Measurements from ENCODE around the gene ANKRD33B. TPM values are rescaled to one million over a fixed set of nuclear protein-coding genes. Genes with fewer than 3 reads are reported as not detected.

ANKRD33B gene
- polyA plus RNA-seq, 1 donor (not counting 4 experiments of a cell fraction or from before 2014, with no cell fraction given), result 1.9 TPM

GRCh38 chr5:10677533-10677932 is 113.7 kb downstream of the ANKRD33B start:
- no peaks in the 10 kb centered on the region for H3K9me3 ChIP-seq (ENCODE audit: control insufficient read depth, low read depth, low read length)
- H3K9ac ChIP-seq (ENCODE audit: control insufficient read depth, extremely low read depth, insufficient read depth, low read length), result no peak overlapping the region
- no peaks in the 10 kb centered on the region for H3K79me2 ChIP-seq (ENCODE audit: control insufficient read depth, insufficient read depth, low read length)
- no peak overlapping the region for H3K4me2 ChIP-seq (ENCODE audit: control insufficient read depth, extremely low read depth, insufficient read depth, low read depth, low read length)
- DNase-seq (ENCODE audit: low read depth, low spot score) (no peak), FAIRE-seq (no peak)
- H3K9me1 ChIP-seq (ENCODE audit: control insufficient read depth, extremely low read depth, insufficient read depth, low read length), result no peaks in the 10 kb centered on the region
- no peak overlapping the region for H3K27ac ChIP-seq (ENCODE audit: control insufficient read depth, insufficient read depth, low read length)
- no peaks in the 10 kb centered on the region for H4K20me1 ChIP-seq (ENCODE audit: control insufficient read depth, extremely low read depth, insufficient read depth, low read length)
- no peak for TF ChIP-seq EZH2 (IDR thresholded peaks at IDR 0.05; ENCODE audit: low read length)
- no peak for TF ChIP-seq CTCF (optimal IDR thresholded peaks at IDR 0.05 in 1 of 3, IDR thresholded peaks at IDR 0.05 in 1 of 3, conservative IDR thresholded peaks at IDR 0.05 in 1 of 3; ENCODE audit: extremely low read depth in 1 of 3, insufficient read depth in 2 of 3, low read length in 3 of 3)
- H3K4me1 ChIP-seq (ENCODE audit: control insufficient read depth, extremely low read depth, insufficient read depth, low read length), result no peaks in the 10 kb centered on the region
- peaks cover 10 to 27% of the 10 kb centered on the region in 2 experiments for H3K36me3 ChIP-seq (ENCODE audit: control insufficient read depth in 2 of 2, extremely low read depth in 1 of 2, insufficient read depth in 2 of 2, low read length in 2 of 2)
- no peak overlapping the region for H2AFZ ChIP-seq (ENCODE audit: control insufficient read depth, low read length)
- dilution Hi-C loops (cut with MboI; ENCODE audit: extremely low pct_ligation_motif_present, low sequenced_read_pairs), result no loop called here
- H3K4me3 ChIP-seq (ENCODE audit: control insufficient read depth in 2 of 3, extremely low read depth in 1 of 3, insufficient read depth in 2 of 3, low read depth in 1 of 3, low read length in 3 of 3), result no peak overlapping the region
- H3K27me3 ChIP-seq (ENCODE audit: control insufficient read depth, extremely low read depth, insufficient read depth, low read length), result no peaks in the 10 kb centered on the region

- dilution Hi-C loops (cut with MboI; ENCODE audit: extremely low pct_ligation_motif_present, low sequenced_read_pairs), result no loop called here
Observed at GRCh38 chr5:10678244-10678643, 114.4 kb downstream of the ANKRD33B start.

More at GRCh38 chr5:10678244-10678643, 114.4 kb downstream of the ANKRD33B start:
- no peak overlapping the region for H3K4me3 ChIP-seq (ENCODE audit: control insufficient read depth in 2 of 3, extremely low read depth in 1 of 3, insufficient read depth in 2 of 3, low read depth in 1 of 3, low read length in 3 of 3)
- no peak for TF ChIP-seq EZH2 (IDR thresholded peaks at IDR 0.05; ENCODE audit: low read length)
- TF ChIP-seq CTCF (optimal IDR thresholded peaks at IDR 0.05 in 1 of 3, IDR thresholded peaks at IDR 0.05 in 1 of 3, conservative IDR thresholded peaks at IDR 0.05 in 1 of 3; ENCODE audit: extremely low read depth in 1 of 3, insufficient read depth in 2 of 3, low read length in 3 of 3), result no peak
- H2AFZ ChIP-seq (ENCODE audit: control insufficient read depth, low read length), result no peak overlapping the region
- H3K27ac ChIP-seq (ENCODE audit: control insufficient read depth, insufficient read depth, low read length), result no peak overlapping the region
- no peaks in the 10 kb centered on the region for H3K9me3 ChIP-seq (ENCODE audit: control insufficient read depth, low read depth, low read length)
- FAIRE-seq (no peak), DNase-seq (ENCODE audit: low read depth, low spot score) (no peak)
- no peaks in the 10 kb centered on the region for H4K20me1 ChIP-seq (ENCODE audit: control insufficient read depth, extremely low read depth, insufficient read depth, low read length)
- no peaks in the 10 kb centered on the region for H3K4me1 ChIP-seq (ENCODE audit: control insufficient read depth, extremely low read depth, insufficient read depth, low read length)
- no peaks in the 10 kb centered on the region for H3K9me1 ChIP-seq (ENCODE audit: control insufficient read depth, extremely low read depth, insufficient read depth, low read length)
- no peaks in the 10 kb centered on the region for H3K27me3 ChIP-seq (ENCODE audit: control insufficient read depth, extremely low read depth, insufficient read depth, low read length)
- peaks cover 10 to 31% of the 10 kb centered on the region in 2 experiments for H3K36me3 ChIP-seq (ENCODE audit: control insufficient read depth in 2 of 2, extremely low read depth in 1 of 2, insufficient read depth in 2 of 2, low read length in 2 of 2)
- no peaks in the 10 kb centered on the region for H3K79me2 ChIP-seq (ENCODE audit: control insufficient read depth, insufficient read depth, low read length)
- no peak overlapping the region for H3K9ac ChIP-seq (ENCODE audit: control insufficient read depth, extremely low read depth, insufficient read depth, low read length)
- H3K4me2 ChIP-seq (ENCODE audit: control insufficient read depth, extremely low read depth, insufficient read depth, low read depth, low read length), result no peak overlapping the region

Measured in keratinocyte (primary cell).